HL-60 (cell line): ENCODE measurements around the gene USP11.

Experiments
- DNase-seq, 2 experiments: peaks; one replicate each; pipeline ENCODE4 v3.0.0-alpha.2; 2010 to 2020; ENCODE audit warnings: low read depth in 1 of 2, low spot score in 1 of 2
- H3K27ac ChIP-seq: fragments of 250-450 bp; sonication (Bioruptor Pico); replicated peaks from 2 replicates; pipeline ENCODE4 v1.5.1; 2020; ENCODE audit warnings: mild to moderate bottlenecking, moderate library complexity
- H3K27me3 ChIP-seq: fragments of 250-450 bp; sonication (Bioruptor Pico); 2 replicates; pipeline ENCODE4 v1.5.1; 2021; ENCODE audit warnings: mild to moderate bottlenecking, moderate library complexity; ENCODE audit not compliant: insufficient read depth, poor library complexity, severe bottlenecking
- H3K4me3 ChIP-seq: replicated peaks from 2 replicates; pipeline ENCODE4 v1.5.1; 2011; ENCODE audit warnings: mild to moderate bottlenecking, control low read depth, low read length; ENCODE audit not compliant: insufficient read depth
- GABPA ChIP-seq: IDR thresholded peaks from 2 replicates; pipeline ENCODE4 v1.6.1; 2012; ENCODE audit warnings: low read depth
- POLR2AphosphoS5 ChIP-seq: IDR thresholded peaks from 2 replicates; pipeline ENCODE4 v1.6.1; 2012; ENCODE audit warnings: low read depth
- SPI1 ChIP-seq: IDR thresholded peaks from 2 replicates; pipeline ENCODE4 v1.6.1; 2012; ENCODE audit warnings: low read depth, mild to moderate bottlenecking, borderline replicate concordance
- TF ChIP-seq, protein P1 (sequence below): IDR thresholded peaks from 2 replicates; pipeline ENCODE4 v1.6.1; 2012; ENCODE audit warnings: low read depth; ENCODE audit not compliant: insufficient replicate concordance
- TF ChIP-seq, protein P2 (sequence below): IDR thresholded peaks from one replicate; pipeline ENCODE4 v1.5.1; 2011; ENCODE audit warnings: low read length, control low read depth, inconsistent platforms; ENCODE audit not compliant: insufficient read depth

Gene USP11

DNA sequence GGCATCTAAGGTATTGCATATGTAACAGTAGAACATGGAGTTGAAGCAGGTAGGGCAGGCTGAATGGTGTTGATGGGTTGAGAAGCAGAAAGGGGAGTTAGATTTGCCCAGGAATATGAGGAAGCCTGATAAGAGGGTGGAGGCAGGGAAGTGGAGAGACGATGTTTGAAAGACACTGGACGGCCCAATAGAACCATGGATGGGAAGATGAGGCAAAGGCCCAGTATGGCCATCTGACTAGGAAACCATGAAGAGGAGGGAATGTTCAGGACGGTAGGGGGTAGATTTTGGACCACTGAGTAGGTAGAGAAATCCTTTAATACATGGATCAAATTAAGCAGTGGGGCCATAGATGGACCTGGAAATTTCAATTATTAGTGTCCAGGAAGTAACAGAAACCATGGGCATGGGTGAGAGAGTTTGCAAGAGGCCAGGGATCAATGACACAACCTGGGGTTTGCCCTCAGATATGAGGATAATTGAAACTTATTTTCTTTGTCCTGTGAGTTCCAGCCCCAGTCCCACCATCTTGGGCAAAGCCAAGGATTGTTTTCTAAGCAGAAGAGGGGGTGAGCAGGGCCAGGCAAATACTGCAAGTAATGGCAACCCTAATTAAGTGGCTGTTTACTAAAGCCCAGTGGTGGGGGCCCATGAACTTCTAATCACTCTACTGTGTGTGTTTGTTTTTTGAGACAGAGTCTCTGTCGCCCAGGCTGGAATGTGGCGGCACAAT is 2.5 kb upstream of the USP11 start:
- Histone ChIP-seq H3K27me3 (no peaks in the 10 kb centered on the region), H3K4me3 (no peak overlapping the region), H3K27ac (no peak overlapping the region)
- TF ChIP-seq POLR2AphosphoS5 = peak; percentile 25; the same call in 1 of the 2 replicates
- TF ChIP-seq, protein P1, sequence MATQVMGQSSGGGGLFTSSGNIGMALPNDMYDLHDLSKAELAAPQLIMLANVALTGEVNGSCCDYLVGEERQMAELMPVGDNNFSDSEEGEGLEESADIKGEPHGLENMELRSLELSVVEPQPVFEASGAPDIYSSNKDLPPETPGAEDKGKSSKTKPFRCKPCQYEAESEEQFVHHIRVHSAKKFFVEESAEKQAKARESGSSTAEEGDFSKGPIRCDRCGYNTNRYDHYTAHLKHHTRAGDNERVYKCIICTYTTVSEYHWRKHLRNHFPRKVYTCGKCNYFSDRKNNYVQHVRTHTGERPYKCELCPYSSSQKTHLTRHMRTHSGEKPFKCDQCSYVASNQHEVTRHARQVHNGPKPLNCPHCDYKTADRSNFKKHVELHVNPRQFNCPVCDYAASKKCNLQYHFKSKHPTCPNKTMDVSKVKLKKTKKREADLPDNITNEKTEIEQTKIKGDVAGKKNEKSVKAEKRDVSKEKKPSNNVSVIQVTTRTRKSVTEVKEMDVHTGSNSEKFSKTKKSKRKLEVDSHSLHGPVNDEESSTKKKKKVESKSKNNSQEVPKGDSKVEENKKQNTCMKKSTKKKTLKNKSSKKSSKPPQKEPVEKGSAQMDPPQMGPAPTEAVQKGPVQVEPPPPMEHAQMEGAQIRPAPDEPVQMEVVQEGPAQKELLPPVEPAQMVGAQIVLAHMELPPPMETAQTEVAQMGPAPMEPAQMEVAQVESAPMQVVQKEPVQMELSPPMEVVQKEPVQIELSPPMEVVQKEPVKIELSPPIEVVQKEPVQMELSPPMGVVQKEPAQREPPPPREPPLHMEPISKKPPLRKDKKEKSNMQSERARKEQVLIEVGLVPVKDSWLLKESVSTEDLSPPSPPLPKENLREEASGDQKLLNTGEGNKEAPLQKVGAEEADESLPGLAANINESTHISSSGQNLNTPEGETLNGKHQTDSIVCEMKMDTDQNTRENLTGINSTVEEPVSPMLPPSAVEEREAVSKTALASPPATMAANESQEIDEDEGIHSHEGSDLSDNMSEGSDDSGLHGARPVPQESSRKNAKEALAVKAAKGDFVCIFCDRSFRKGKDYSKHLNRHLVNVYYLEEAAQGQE = no peak
- no peak for DNase-seq

DNA sequence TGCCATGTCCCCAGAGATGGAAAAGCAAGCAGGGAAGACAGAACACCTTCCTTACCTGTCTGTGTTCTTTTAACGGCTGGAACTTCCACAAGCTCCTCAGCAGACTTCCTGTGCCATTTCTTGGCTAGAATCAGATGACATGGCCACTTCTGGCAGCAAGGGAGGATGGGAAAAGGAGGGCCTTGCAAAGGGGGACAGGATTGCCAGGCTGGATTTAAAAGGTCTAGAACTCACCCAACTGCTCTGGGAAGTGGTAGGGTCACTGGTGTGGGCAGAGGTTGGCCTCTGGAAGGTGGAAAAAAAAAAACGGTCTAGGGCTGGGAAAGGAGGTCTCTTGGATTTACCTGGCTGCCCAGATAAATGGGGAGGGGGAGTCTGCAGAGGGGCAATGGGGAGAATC is 1.6 kb upstream of the USP11 start:
- H3K4me3 ChIP-seq = no peak overlapping the region
- no peak for TF ChIP-seq GABPA
- TF ChIP-seq, protein P2, sequence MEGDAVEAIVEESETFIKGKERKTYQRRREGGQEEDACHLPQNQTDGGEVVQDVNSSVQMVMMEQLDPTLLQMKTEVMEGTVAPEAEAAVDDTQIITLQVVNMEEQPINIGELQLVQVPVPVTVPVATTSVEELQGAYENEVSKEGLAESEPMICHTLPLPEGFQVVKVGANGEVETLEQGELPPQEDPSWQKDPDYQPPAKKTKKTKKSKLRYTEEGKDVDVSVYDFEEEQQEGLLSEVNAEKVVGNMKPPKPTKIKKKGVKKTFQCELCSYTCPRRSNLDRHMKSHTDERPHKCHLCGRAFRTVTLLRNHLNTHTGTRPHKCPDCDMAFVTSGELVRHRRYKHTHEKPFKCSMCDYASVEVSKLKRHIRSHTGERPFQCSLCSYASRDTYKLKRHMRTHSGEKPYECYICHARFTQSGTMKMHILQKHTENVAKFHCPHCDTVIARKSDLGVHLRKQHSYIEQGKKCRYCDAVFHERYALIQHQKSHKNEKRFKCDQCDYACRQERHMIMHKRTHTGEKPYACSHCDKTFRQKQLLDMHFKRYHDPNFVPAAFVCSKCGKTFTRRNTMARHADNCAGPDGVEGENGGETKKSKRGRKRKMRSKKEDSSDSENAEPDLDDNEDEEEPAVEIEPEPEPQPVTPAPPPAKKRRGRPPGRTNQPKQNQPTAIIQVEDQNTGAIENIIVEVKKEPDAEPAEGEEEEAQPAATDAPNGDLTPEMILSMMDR = no peak
- TF ChIP-seq, protein P1 = no peak
- TF ChIP-seq SPI1 = no peak
- 0 out of 2 replicates have a peak, but pooled peaks have one; percentile 8 for TF ChIP-seq POLR2AphosphoS5
- H3K27me3 ChIP-seq = no peaks in the 10 kb centered on the region
- H3K27ac ChIP-seq = no peak overlapping the region
- DNase-seq = no peak

DNA sequence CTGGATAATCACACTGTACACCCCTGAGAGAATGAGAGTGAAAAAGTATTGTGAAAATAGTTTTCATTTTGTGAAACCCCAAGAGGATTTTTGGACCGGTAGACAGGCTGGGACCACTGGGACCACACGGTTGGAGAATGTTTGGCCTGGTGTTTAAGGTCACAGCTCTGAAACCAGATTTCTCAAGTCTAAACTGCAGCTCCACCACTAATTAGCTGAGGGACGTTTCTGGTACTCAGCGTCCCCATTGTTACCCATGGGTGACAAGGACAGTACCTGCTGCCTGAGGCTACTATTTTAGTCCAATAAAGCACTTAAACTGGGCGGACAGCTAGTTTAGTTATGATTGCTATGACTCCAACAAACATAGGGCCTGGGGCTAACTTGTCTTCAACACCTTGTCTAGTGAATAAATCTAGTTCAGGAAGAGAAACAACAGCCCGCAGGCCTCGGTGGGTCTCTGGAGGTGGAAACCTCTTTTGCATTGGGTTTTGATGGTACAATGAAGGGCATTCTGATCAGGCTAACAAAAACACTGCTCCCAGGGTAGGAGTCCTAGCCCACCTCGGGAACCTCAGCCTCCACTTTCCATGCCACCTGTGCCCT is 509 bp upstream of the USP11 start:
- peak overlapping the region; percentile 91 for H3K27ac ChIP-seq
- DNase-seq = no peak
- H3K4me3 ChIP-seq = peak overlapping the region; percentile 59
- H3K27me3 ChIP-seq = no peaks in the 10 kb centered on the region
- TF ChIP-seq POLR2AphosphoS5 = no peak
- TF ChIP-seq GABPA = no peak
- no peak for TF ChIP-seq SPI1
- TF ChIP-seq, protein P1 = no peak
- TF ChIP-seq, protein P2 = no peak
